ENCODE measurements around the gene WDR91.

WDR91 gene

DNA sequence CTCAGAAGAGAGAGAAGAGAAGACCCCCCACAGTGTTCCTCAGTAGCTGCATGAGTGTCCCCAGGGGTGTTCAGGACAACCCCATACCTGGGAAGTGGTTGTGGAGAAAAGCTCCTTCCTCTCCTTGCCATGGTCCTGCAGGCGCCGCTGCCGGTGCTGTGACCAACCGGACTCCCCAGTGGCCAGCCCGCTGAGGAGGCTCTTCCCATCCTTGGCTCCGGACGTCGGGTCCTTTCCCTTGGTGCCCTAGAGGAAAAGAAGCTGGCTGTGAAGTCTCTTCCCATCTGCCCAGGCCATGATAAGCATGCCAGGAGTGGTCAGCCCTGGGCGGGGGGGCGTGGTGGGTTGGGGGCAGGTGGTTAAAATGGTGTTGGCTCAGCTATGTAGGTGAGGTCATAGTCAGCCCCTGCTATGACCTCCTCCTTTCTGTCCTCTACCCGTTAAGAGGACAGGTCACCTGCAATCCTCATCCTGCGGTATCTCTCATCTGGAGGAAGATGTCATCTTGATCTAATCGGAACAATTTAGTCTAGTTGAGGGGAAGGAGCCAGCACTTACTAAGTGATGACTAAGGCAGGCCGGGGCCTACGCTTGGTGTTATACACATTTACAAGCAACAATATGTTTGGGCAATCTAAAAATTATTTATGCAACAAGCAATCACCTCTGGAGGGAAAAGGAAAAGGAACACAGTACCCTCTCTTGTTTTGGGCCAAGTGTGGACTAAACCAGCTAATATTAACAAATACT lies 13.2 kb downstream of the WDR91 start:
- DNase-seq (ENCODE audit: low read depth) = no peak

DNA sequence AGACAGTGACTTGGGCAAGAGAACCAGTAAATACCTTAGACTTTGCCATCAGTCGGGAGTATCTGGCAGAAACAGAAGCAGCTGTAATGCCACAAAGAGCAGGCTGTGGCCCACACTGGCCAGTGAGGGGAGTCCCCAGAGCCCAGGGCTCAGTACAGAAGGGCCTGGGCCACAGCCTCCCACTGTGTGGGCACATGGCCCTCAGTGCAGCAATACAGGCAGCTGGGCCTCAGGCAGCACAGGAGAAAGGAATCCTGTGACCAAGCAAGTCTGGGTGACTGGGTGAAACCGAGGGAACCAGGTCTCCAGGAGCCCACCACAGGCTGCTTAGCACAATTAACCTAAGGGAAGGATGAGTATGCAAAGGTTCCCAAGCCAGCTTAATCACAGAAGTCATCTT lies 14.0 kb downstream of the WDR91 start:
- DNase-seq (ENCODE audit: low read depth) = no peak

DNA sequence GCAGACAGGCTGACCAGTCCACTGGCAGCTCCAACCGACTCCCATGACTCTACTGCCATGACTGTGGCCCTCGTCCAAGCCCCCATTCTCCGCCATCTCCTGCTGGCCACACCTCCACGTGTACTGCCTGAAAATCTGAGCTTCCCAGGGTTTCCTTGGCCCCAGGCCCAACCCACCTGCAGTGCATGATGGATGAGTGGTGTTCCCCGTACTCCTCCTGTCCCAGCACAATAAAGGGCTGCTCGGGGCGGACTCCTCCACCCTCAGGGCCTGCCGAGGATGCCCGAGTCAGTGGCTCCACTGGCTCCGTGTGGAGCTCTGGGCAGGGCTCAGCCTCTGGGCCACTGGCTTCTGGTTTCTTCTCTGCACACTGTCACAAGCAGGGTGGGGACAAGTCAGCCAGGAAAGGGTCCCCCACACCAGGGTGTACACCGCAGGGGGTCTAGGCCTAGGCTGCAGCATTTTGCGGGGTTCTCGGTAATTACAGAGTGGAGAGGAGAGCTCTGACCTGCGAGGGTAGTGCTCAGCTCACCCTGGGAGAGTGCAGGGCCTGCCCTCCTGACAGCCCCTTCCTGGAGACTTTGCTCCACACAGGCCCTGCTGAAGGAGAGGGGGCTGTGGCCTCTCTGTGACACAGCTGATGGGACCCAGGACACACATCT lies 15.2 kb downstream of the WDR91 start:
- DNase-seq (ENCODE audit: low read depth) = no peak

DNA sequence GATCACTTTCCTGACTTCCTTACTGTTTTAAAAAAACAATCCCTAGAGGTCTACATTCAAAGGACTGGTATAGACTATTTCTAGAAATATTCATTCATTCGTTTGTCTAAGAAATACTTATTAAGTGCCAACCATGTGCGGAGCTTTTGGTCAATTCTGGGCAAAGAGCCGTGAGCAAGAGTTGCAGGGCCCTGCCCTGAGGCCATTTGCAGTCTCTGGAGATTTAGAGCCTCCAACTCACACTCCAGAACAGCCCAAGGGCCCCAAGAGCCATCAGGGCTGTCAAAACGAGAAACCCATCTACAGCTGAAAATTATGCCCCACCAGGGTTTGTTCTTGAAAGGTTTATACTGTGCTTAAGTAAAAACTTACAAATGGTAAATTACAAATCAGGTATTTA lies 16.2 kb downstream of the WDR91 start:
- DNase-seq (ENCODE audit: low read depth) = no peak

DNA sequence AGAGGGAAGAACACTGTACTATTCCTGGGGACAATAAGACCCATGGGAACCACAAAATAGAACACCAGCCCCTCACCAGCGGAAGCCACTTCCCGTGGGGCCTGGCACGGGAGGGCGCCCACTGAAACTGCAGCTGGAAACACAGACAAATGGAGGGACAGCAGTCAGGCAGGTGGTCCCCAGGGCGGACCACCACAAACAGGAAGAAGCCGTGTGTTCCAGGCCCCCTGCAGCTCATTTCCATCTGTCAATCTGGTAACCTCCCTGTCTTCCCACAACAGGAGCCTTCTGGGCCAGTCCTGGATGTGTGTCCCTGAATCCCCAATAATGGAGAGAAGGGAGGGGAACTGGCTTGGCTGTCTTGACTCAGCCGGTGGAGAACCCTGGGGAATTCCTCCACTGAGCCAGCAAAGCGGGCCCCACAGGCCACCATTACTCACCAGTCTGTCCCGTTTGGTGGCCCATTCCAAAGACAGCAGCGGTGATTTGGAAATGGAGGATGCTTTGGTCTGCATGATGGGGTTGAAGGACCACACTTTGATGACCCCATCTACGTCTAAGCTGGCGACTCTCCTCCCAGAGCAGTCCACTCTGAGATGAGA lies 16.7 kb downstream of the WDR91 start:
- no peak for DNase-seq (ENCODE audit: low read depth)

DNA sequence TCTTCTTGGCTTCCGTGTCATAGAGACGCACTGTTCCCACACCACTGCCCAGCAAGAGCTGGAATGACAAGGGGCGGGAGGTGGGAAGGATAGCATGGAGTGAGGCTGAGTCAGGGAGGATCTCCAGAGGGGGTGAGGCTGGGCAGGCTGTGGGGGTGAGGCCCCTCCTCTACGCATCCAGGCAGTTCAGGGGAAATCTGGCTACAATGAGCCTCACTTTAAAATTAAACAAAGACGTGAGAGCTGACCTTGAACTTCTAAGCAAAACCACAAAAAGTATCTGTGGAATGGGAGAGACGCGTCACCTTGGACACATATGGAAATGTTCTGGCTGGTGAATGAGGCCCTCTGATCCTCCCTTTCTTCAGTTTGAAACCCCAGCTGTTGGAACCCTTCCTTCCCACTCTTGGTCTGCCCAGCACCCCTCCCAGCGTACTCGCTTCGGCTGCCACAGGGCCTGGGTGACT lies 17.7 kb downstream of the WDR91 start:
- DNase-seq (ENCODE audit: low read depth) = no peak

DNA sequence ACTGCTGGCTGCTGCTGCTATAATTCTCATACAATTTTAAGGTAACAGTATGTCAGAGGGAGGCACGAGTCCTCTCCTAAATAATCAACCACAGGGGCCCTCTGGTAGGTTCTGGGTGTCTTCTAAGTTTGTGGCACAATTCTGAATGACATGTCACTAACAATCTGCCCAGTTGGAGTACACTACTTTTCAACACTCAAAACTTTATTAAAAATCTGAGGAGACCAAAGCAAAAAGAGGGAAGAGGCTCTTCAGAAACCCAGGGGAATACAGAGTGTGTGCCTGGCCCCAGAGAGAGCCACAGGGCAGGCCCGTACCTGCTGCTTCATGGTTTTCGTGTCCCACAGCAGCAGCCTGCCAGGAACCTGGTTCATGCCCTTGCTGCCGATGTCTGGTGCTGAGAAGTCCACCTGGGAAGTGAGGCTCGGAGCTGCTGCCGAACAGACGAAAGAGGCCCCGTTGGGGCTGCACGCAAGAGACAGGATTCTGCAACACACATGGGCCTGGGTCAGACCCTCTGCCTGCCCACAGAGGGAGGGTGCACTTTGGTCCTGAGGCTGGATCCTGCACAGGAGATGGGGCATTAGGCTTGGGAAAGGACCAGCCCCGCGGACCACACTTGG lies 18.3 kb downstream of the WDR91 start:
- no peak for DNase-seq (ENCODE audit: low read depth)

DNA sequence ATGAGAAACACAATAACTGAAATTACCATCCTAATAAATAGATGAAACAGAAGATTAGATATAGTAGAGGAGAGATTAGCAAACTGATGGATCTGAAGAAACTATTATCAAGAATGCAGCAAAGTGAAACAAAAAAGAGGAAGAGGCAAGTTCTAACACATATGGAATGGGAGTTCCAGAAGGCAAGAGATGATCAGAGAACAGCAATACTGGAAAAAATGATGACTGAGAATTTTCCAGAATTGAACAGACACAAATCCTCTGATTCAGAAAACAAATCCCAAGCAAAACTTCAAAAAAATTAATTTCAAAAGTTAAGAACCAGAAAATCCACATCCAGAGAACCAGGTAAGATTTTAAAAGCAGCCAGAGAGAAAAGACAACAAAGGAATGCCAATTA lies 20.6 kb downstream of the WDR91 start:
- DNase-seq (ENCODE audit: low read depth) = no peak

DNA sequence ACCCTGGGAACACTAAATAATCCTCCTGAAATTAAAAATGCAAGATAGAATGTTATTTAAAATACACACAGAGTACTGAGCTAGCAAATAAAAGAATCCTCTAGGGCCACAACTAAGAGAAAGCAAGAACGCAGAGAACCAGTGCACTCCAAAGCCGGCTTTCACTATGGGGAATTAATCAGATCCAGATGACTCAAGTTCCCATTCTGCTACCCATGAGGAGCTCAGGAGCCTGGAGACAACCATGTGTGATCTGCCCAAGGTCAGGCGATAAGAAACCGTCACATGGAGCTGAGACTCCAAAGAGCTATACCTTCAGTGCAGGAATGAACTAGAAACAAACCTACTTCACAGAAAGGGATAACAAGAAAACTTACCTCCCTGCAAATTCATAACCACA lies 21.4 kb downstream of the WDR91 start:
- DNase-seq (ENCODE audit: low read depth) = no peak

DNA sequence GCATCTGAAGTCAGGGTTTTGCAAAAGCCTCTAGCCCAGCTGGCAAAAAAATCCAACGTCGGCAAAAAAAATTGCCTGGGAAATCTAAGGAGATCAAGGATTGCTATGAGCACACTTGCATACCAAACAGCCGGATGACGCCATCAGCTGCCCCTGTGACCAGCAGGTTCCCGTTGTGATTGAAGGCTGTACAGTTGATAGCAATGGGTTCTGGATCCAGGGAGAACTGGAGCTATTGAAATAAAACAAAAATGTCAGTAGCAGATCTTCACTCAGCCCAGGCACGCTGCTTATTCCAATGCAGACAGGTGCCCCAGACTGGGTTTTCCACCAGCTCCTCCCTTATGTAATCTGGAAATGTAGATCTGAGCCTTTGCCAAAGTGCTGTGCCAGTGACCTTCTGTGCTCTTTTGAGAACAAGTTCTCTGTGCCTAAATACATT lies 22.1 kb downstream of the WDR91 start:
- no peak for DNase-seq (ENCODE audit: low read depth)

DNA sequence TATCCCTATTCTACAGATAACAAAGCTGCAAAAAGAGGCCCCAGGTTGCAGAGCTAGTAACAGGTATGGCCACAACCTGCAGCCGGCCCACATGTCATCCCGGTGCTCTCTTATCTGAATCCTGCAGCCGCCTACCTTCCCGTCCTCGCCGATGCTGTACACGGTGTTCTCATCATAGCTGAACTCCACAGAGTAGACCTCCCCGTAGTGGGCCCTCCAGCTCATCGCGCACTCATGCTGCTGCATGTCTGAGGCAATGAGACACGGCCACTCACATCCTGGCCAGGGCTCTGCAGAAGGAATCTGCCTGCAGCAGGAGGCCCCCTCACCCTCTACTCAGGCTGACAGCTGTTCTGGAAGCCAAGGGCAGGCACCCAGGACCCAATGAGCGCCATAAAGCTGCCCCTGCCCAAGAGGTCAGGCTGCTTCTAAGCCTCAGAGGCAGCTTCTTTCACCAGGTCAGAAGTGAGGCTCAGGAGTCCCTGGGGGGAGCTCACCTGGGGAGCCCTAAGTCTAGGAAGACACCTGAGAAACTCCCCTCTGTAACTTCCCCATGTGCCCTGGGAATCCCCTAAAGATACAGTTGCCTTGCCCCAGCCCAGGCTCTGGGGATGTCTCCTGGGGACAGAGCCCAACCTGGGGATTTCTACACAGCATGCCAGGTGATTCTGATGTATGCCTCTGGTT lies 22.9 kb downstream of the WDR91 start:
- no peak for DNase-seq (ENCODE audit: low read depth)

DNA sequence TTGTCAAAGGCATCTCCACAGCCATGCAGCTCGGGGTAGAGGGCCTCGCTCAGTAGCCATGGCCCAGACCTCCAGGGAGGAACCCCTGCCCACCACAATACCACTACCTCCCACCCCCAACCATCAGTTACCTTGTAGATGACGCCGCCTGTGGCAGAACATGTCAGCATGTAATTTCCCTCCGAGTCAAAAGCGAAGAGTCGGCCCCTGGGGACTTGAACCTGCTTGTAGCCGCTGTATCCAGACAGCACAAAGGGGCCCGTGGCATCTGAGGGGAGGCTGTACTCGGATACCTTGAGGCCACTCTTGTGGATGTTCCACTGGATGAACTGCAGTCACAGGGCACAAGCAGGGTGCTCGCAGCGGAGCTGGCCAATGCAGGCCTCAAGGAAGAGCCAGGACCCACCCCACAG lies 24.5 kb downstream of the WDR91 start:
- no peak for DNase-seq (ENCODE audit: low read depth)

DNA sequence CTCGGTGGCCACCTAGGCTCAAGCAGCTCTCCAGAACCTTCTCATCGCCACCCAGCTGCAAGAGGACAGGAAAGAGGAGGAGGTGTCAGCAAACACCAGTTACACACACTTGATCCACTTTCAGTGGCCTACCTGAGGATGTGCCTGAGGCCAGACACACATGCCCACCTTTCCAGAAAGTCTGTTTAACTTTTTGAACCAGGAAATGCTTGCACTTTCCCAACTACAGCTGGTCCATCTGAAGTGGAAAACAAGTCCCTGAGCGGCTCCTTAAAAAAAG lies 25.1 kb downstream of the WDR91 start:
- no peak for DNase-seq (ENCODE audit: low read depth)

DNA sequence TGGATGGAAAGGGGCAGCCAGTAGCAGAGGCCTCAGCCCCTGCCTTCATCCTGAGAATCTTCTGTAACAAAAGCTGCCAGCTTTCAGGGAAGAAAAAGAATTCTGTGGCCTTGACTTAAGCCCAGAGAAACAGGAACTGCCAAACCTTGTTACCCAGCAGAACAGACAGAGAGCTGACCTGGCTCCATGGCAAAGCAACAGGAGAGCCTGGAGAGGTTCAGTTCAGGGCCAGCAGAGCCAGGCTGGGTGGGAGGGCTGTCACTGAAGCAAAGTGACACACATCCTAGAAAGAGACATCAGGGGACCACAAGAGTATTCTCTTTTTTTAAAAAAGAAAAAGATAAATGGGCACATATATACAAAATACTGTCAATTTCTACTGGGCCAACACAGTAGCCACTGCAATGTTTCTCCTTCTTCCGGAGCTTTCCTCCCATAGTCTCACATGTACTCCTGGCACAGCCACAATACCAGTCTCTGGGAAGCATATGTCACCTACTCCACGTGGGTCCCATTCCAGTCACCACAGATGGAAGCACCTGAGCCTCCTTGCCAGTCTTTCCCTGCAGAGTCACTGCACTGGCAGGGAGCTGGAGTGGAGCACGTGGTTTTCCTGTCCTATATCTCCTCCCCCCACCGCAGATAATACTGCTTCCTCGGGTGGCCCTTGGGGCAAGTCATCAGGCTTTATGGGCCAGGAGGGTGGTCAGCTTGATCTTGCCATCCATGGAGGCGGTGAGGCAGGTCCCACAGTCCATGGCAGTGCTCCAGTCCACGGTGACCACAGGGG lies 25.7 kb downstream of the WDR91 start:
- no peak for DNase-seq (ENCODE audit: low read depth)

DNA sequence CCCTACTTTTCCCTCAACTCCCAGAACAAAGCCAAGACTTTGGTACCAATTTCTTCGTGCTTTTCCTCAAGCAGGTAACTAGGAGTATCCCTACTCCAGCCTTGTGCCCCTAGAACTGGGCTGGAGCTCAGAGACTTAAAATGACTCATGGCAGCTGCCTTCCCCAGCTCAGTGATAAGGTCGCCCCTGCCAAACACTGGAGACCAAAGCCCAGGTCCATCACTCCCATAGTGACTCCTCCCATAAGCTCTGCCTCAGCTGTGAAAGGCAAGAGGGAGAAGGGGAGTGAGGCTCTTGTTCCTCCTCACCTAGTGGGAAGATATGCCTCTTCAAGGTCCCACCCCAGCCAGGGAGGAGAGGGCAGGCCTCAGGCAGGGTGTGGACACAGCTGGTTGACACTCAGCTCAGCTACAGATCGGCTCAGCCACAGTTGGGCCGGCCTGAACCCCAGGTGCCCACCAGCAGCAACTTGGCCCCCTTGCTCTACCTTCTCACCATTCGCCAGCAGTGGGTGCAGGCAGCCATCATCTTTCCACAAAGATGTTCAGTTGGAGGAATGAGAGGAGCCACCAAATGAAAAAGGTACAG lies 27.0 kb downstream of the WDR91 start:
- no peak for DNase-seq (ENCODE audit: low read depth)

DNA sequence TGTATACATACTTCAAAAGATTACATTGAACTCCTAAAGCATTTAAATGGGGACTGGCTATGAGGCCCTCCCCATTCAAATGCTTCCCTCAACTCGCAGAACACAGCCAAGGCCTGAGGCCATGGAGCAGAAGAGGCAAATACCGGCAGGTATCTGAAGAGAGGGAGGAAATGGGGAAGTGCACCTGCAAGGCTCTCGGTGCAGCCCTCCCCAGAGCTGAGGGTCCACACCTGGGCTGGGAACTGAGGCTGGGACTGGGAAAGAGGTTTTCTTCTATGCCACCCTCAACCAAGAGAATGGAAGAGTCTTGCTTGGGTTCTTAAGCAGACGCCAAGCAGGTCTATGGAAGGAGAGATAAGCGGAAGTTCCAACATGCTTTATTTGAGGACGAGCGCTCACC lies 27.8 kb downstream of the WDR91 start:
- no peak for DNase-seq (ENCODE audit: low read depth)

DNA sequence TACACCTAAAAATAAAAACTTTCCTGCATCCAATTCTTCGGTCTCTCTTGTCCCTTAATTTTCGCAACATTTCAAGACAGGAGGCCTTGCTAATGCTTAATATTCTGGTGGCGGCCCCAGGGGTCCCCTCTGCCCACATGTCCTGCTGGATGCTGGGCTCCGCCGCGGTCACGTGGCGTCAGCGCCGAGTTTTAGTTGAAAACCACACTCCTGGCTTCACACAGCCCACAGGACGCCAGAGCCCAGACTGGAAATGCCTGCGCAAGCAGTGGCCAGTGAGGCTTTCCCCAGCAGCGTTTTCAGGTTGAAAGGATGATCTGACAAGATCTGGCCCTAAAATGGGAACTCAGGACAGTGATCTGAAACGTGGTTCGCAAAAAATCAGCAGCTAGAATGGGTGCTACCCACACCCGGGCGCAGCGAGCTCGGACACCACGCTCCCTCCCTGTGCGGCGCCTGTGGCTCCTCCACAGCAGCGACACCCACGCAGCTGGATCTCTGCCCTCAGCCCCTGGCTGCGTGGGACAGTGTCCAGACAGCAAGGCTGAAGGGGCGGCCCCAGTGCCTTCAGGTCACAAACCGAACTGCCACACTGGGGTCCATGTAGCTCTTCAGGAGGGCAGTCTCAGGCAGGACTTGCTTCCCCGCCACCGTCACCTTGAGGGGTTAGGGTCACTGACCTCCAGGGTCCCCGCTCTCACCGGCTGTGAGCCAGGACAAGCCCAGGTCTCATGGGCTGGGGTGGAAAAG lies 29.2 kb downstream of the WDR91 start:
- DNase-seq (ENCODE audit: low read depth) = no peak

DNA sequence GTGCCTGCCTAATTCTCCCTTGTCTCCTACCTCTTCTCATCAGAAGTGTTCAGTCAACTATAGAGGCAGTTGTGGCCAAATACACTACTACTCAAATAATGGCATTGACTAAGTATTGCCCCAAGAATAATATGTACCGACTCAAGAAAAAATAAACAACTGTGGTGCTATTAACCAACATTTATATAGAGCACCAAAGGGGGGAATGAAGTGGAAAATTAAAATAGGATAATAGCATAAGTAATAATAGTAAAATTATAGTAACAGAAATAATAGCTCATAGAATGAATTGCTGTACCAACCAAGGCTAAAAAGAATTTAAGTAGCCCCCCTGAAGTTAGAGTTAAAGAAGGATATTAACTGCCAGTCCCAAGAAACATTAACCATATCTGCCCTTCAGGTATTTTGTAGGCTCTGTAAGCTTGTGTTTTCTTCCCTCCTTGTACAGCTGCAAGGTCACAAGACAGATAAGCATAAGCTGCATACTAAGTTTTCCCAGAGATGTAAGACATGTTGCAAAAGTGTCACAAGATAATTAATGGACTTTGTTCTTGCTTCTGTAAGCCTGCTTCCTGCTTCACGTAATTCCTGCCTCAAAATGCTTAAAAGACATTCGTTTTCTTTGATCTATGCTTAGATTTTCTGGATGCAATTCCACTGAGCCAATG lies 29.9 kb downstream of the WDR91 start:
- DNase-seq (ENCODE audit: low read depth) = no peak

DNA sequence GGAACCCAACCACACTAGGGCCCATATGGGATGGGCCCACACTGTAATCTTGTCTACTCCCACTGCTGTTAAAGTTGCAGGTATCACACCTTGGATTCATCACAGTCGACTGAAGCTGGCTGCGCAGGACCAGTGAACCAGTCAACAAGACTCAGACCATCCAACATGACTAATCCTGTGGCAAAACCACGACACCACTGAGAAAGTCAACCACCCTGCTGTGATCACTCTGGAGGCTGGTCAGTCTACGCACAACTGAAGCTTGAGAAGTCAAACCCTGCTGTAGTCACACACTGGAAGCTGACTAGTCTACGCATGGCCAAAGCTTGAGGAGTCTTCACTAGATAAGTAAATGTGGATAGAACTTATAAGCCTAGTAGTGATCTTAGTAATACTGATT lies 31.2 kb downstream of the WDR91 start:
- DNase-seq (ENCODE audit: low read depth) = no peak
